DOHH2 (cell line): ENCODE data around the gene PLXND1.

ENCODE experiments used
- EZH2phosphoT487 ChIP-seq: fragments of 200-600 bp; sonication (generic); IDR thresholded peaks from 2 replicates; pipeline ENCODE4 v1.6.1; 2017; ENCODE audit warnings: borderline replicate concordance, mild to moderate bottlenecking, antibody characterized with exemption, low read length, moderate library complexity, mixed read lengths
- TF ChIP-seq, protein P1 (sequence below): fragments of 200-600 bp; sonication (generic); IDR thresholded peaks from one replicate; pipeline ENCODE4 v1.5.1; 2014; ENCODE audit warnings: antibody characterized with exemption, mild to moderate bottlenecking, low read depth, low read length; ENCODE audit not compliant: poor library complexity, severe bottlenecking

DNA sequence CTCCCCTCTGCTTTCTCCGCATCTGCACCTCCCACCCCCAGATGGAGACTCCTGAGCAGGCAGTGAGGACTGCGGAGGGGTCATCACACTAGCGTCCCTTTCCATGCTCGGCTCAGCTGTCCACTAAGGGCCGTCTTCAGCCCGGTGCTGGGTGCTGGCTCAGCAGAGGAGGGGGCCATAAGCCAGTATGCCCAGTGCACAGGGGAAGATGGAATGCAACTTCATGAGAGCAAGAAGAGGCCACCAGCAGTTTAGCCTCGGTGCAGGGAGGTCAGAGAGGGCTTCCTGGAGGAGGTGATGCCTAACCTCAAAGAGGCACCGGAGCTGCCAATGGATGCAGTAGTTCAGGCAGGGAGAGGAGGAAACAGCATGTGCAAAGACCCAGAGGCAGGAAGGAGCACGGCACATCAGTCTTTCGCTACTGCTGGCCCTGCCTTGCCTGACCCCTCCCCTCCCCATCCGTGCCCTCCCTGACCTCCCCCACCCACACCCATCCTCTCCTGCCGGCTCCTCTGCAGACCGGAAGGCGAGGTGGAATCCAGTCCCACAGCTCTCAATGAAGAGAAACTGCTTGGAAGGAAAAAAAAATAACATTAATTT, 15.2 kb upstream of the PLXND1 start:
- TF ChIP-seq, protein P1, sequence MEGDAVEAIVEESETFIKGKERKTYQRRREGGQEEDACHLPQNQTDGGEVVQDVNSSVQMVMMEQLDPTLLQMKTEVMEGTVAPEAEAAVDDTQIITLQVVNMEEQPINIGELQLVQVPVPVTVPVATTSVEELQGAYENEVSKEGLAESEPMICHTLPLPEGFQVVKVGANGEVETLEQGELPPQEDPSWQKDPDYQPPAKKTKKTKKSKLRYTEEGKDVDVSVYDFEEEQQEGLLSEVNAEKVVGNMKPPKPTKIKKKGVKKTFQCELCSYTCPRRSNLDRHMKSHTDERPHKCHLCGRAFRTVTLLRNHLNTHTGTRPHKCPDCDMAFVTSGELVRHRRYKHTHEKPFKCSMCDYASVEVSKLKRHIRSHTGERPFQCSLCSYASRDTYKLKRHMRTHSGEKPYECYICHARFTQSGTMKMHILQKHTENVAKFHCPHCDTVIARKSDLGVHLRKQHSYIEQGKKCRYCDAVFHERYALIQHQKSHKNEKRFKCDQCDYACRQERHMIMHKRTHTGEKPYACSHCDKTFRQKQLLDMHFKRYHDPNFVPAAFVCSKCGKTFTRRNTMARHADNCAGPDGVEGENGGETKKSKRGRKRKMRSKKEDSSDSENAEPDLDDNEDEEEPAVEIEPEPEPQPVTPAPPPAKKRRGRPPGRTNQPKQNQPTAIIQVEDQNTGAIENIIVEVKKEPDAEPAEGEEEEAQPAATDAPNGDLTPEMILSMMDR, result no peak
- TF ChIP-seq EZH2phosphoT487, result no peak
